HEK293T (cell line): Measurements from ENCODE around the gene PHLDA1.

Experiments
- BHLHE40 ChIP-seq: fragments of 450-650 bp; IDR thresholded peaks from 2 replicates; pipeline ENCODE4 v1.6.1; 2016; ENCODE audit warnings: mild to moderate bottlenecking, moderate library complexity, borderline replicate concordance
- ELF4 ChIP-seq: fragments of 450-650 bp; IDR thresholded peaks from 2 replicates; pipeline ENCODE4 v1.6.1; 2017; ENCODE audit warnings: antibody characterized with exemption
- FOXK2 ChIP-seq: fragments of 450-650 bp; IDR thresholded peaks from 2 replicates; pipeline ENCODE4 v1.6.1; 2016; ENCODE audit warnings: mild to moderate bottlenecking
- HDGF ChIP-seq: fragments of 450-650 bp; IDR thresholded peaks from 2 replicates; pipeline ENCODE4 v1.6.1; 2017; ENCODE audit warnings: antibody characterized with exemption, borderline replicate concordance
- LEF1 ChIP-seq: fragments of 450-650 bp; IDR thresholded peaks from 2 replicates; pipeline ENCODE4 v1.6.1; 2017; ENCODE audit warnings: mild to moderate bottlenecking, borderline replicate concordance
- SUZ12 ChIP-seq: fragments of 450-650 bp; IDR thresholded peaks from 2 replicates; pipeline ENCODE4 v1.6.1; 2016; ENCODE audit warnings: mild to moderate bottlenecking
- TARDBP ChIP-seq: fragments of 450-650 bp; IDR thresholded peaks from 2 replicates; pipeline ENCODE4 v1.6.1; 2016

- TF ChIP-seq BHLHE40, result no peak
- no peak for TF ChIP-seq SUZ12
- TF ChIP-seq FOXK2, result no peak
- TF ChIP-seq HDGF, result no peak
- no peak for TF ChIP-seq TARDBP
- TF ChIP-seq LEF1, result no peak
- no peak for TF ChIP-seq ELF4
Observed at GRCh38 chr12:75984577-75985182, 46.9 kb downstream of the PHLDA1 start.
